IMR-90 (cell line): ENCODE results near the gene TMEM184C. TPM values are rescaled to one million over a fixed set of nuclear protein-coding genes. Genes with fewer than 3 reads are reported as not detected.

Experiments used
- ATAC-seq: fragments of 200-7000 bp; cut with Tn5 transposase; 2 replicates; pipeline ENCODE4 v1.9.1; 2020; ENCODE audit warnings: low read depth, mild to moderate bottlenecking, moderate library complexity
- BruUV-seq: library from RNA; stranded (reverse); fragments of 400-500 nt; replicated peaks from 2 replicates; lab custom pipeline; 2021; lab: Mats Ljungman, UMichigan
- CTCF ChIA-PET: fragments of 300-600 bp; formaldehyde crosslinking; extraction: SDS; loops from one replicate; lab custom pipeline; 2021; ENCODE audit warnings: antibody characterized with exemption; lab: Yijun Ruan, JAX
- POLR2A ChIA-PET: fragments of 300-600 bp; sonication (Branson Sonifier 250); formaldehyde crosslinking; loops from one replicate; lab custom pipeline; 2022; ENCODE audit warnings: antibody characterized with exemption; ENCODE audit not compliant: unreplicated experiment; lab: Charles Lee
- DNase-seq: peaks from one replicate; pipeline ENCODE4 v3.0.0; 2013
- H2AFZ ChIP-seq: replicated peaks from 2 replicates; pipeline ENCODE3; 2013; ENCODE audit warnings: low read length, mild to moderate bottlenecking; ENCODE audit not compliant: poor library complexity
- H2AK5ac ChIP-seq: 2 replicates; pipeline ENCODE4 v1.6.1; 2013; ENCODE audit warnings: low read depth, low read length, inconsistent platforms
- H2AK9ac ChIP-seq: replicated peaks from 2 replicates; pipeline ENCODE3; 2013; ENCODE audit warnings: mild to moderate bottlenecking, low read depth, low read length, moderate library complexity; ENCODE audit not compliant: poor library complexity
- H2BK120ac ChIP-seq: 2 replicates; pipeline ENCODE4 v1.6.1; 2013; ENCODE audit warnings: low read depth, low read length, inconsistent platforms
- H2BK15ac ChIP-seq: 3 replicates; pipeline ENCODE4 v1.6.1; 2013; ENCODE audit warnings: low read depth, low read length, inconsistent platforms
- H2BK20ac ChIP-seq: 2 replicates; pipeline ENCODE4 v1.6.1; 2013; ENCODE audit warnings: low read depth, mild to moderate bottlenecking, inconsistent platforms, low read length, moderate library complexity
- H2BK5ac ChIP-seq: 2 replicates; pipeline ENCODE4 v1.6.1; 2013; ENCODE audit warnings: mild to moderate bottlenecking, low read depth, low read length, inconsistent platforms; ENCODE audit not compliant: poor library complexity, severe bottlenecking
- H3K14ac ChIP-seq: replicated peaks from 2 replicates; pipeline ENCODE4 v1.6.1; 2013; ENCODE audit warnings: low read depth, low read length, inconsistent platforms
- H3K18ac ChIP-seq: 2 replicates; pipeline ENCODE4 v1.6.1; 2013; ENCODE audit warnings: low read depth, low read length, control low read depth
- H3K23ac ChIP-seq: 2 replicates; pipeline ENCODE4 v1.6.1; 2013; ENCODE audit warnings: low read depth, low read length, inconsistent platforms
- H3K27ac ChIP-seq: 2 replicates; pipeline ENCODE4 v1.5.1; 2013; ENCODE audit warnings: mild to moderate bottlenecking, control low read depth, low read length; ENCODE audit not compliant: insufficient read depth
- H3K27me3 ChIP-seq: 2 replicates; pipeline ENCODE4 v1.6.1; 2013; ENCODE audit warnings: low read length; ENCODE audit not compliant: control insufficient read depth, insufficient read depth
- H3K36me3 ChIP-seq: 2 replicates; pipeline ENCODE4 v1.6.1; 2013; ENCODE audit warnings: low read length, mixed read lengths; ENCODE audit not compliant: control insufficient read depth, insufficient read depth
- H3K4ac ChIP-seq: 2 replicates; pipeline ENCODE4 v1.6.1; 2013; ENCODE audit warnings: low read depth, low read length, inconsistent platforms
- H3K4me1 ChIP-seq: 2 replicates; pipeline ENCODE4 v1.6.1; 2013; ENCODE audit warnings: low read length, mixed read lengths; ENCODE audit not compliant: control insufficient read depth, insufficient read depth
- H3K4me2 ChIP-seq: 2 replicates; pipeline ENCODE4 v1.6.1; 2013; ENCODE audit warnings: low read depth, mild to moderate bottlenecking, control low read depth, low read length, moderate library complexity
- H3K4me3 ChIP-seq: 2 replicates; pipeline ENCODE4 v1.5.1; 2013; ENCODE audit warnings: low read depth, mild to moderate bottlenecking, control low read depth, low read length, moderate library complexity; ENCODE audit not compliant: insufficient read depth
- H3K56ac ChIP-seq: 2 replicates; pipeline ENCODE4 v1.6.1; 2013; ENCODE audit warnings: low read length, inconsistent platforms; ENCODE audit not compliant: insufficient read depth; ENCODE audit errors: extremely low read depth
- H3K79me1 ChIP-seq, 2 experiments: 2 replicates each; pipeline ENCODE4 v1.6.1; 2013; ENCODE audit warnings: low read length in 2 of 2, inconsistent platforms in 1 of 2, low read depth in 1 of 2
- H3K9ac ChIP-seq: 2 replicates; pipeline ENCODE4 v1.6.1; 2013; ENCODE audit warnings: low read depth, low read length, control low read depth
- H3K9me1 ChIP-seq: 2 replicates; pipeline ENCODE4 v1.6.1; 2013; ENCODE audit warnings: low read length, inconsistent platforms; ENCODE audit not compliant: insufficient read depth
- H3K9me3 ChIP-seq: 2 replicates; pipeline ENCODE4 v1.6.1; 2013; ENCODE audit warnings: low read length; ENCODE audit not compliant: control insufficient read depth, insufficient read depth
- H4K20me1 ChIP-seq: 2 replicates; pipeline ENCODE4 v1.6.1; 2013; ENCODE audit warnings: low read length, inconsistent platforms; ENCODE audit not compliant: insufficient read depth
- H4K5ac ChIP-seq: 2 replicates; pipeline ENCODE4 v1.6.1; 2013; ENCODE audit warnings: mild to moderate bottlenecking, low read depth, low read length, control low read depth
- H4K8ac ChIP-seq, 2 experiments: 2 replicates each; pipeline ENCODE4 v1.6.1; 2013; ENCODE audit warnings: low read depth in 2 of 2, low read length in 2 of 2, control low read depth in 1 of 2, inconsistent platforms in 1 of 2
- H4K91ac ChIP-seq: 2 replicates; pipeline ENCODE4 v1.6.1; 2013; ENCODE audit warnings: low read depth, low read length, inconsistent platforms; ENCODE audit not compliant: insufficient read depth
- FOS ChIP-seq: fragments of 150-350 bp; IDR thresholded peaks from 2 replicates; pipeline ENCODE4 v1.6.1; 2016; ENCODE audit warnings: low read depth, low read length
- MAFK ChIP-seq: IDR thresholded peaks from 2 replicates; pipeline ENCODE4 v1.6.1; 2012; ENCODE audit warnings: low read depth, low read length, improper control_type of control experiment
- WGBS, 2 experiments: methylation state at CpG; one replicate each; pipeline versions ENCODE4 v1.1.5 to v1.1.7; 2013; ENCODE audit warnings: missing lambda C conversion rate in 2 of 2; ENCODE audit not compliant: insufficient read length in 1 of 2; ENCODE audit errors: extremely low coverage in 2 of 2; 5-methylcytosine and 5-hydroxymethylcytosine counted together
- dilution Hi-C: fragments of 300-500 bp; cut with HindIII; formaldehyde crosslinking; loops from one replicate; pipeline ENCODE4 v1.14.3; 2018; ENCODE audit warnings: low sequenced_read_pairs; ENCODE audit not compliant: unreplicated experiment
- in situ Hi-C: fragments of 300-500 bp; cut with MboI; formaldehyde crosslinking; loops from 3 replicates; pipeline ENCODE4 v1.14.3; 2019; ENCODE audit warnings: low sequenced_read_pairs, inconsistent platforms, mixed read lengths
- intact Hi-C: fragments of 100-400 bp; cut with micrococcal nuclease; formaldehyde crosslinking; loops from 2 replicates; pipeline ENCODE4 v1.10.0; 2022
- polyA plus RNA-seq, 3 experiments: library from polyadenylated mRNA; depleted of rRNA; stranded (reverse); fragments of >200 nt; gene quantifications; 2 replicates each; pipeline ENCODE4 v1.2.3, GENCODE V29; 2012; ENCODE audit warnings: low replicate concordance in 1 of 3
- total RNA-seq: library from RNA; depleted of rRNA; stranded (reverse); fragments of >200 nt; gene quantifications from 2 replicates; pipeline ENCODE4 v1.2.3, GENCODE V29; 2012
- TF ChIP-seq, protein P1 (sequence below): conservative IDR thresholded peaks from 2 replicates; pipeline ENCODE4 v1.5.1; 2012; ENCODE audit warnings: mild to moderate bottlenecking, low read depth, low read length, improper control_type of control experiment
- TF ChIP-seq, protein P2 (sequence below): fragments of 150-350 bp; IDR thresholded peaks from 2 replicates; pipeline ENCODE4 v1.6.1; 2017; ENCODE audit warnings: mild to moderate bottlenecking, antibody characterized with exemption, low read length, low read depth

The TMEM184C gene
- total and polyA plus RNA-seq, 2 of the 4 experiments (the other 2 are of a cell fraction), result 17.4 to 67.6 TPM

DNA sequence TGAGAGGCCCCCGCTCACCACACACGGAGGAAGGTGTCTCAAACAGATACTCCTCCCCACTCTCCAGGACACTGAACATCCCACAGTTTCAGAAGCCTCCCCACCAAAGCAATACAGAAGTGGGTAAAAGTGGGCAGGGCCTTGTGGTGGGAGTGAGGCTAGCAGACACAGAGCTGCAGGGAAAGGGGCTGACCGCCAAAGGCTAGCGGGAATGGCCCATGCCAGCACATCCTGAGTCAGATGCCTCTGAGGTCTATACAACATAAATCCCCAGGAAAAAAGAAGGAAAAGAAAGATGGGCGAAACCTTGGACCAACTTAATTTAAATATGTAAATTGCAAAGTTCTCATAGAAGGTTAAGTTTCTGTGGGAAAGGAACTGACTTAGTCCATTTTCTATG, 92.8 kb downstream of the TMEM184C start:
- no peaks in the 10 kb centered on the region for H3K9me3 ChIP-seq
- in situ Hi-C loops, result loop anchor here (5.0 kb wide), 1 partner anchor 157 kb away; no protein-coding TSS in a partner anchor
- BruUV-seq, result no TSS peak
- H3K4me1 ChIP-seq, result peaks cover 3% of the 10 kb centered on the region; the same call in 1 of the 2 replicates
- H4K5ac ChIP-seq, result peak overlapping the region; percentile 45; the same call in 1 of the 2 replicates
- peak overlapping the region; percentile 76 for H2BK20ac ChIP-seq
- no peaks in the 10 kb centered on the region for H3K79me1 ChIP-seq
- H3K18ac ChIP-seq, result no peak overlapping the region
- no peaks in the 10 kb centered on the region for H3K9me1 ChIP-seq
- no peaks in the 10 kb centered on the region for H3K36me3 ChIP-seq
- H4K8ac ChIP-seq, result 0 out of 4 replicates have a peak overlapping the region, but pooled peaks of 1 of the 2 experiments have one; percentile 43
- H3K4me3 ChIP-seq, result no peak overlapping the region
- H2AK9ac ChIP-seq, result no peak overlapping the region
- ATAC-seq, result no peak
- H2AK5ac ChIP-seq, result peak overlapping the region; percentile 43; the same call in 1 of the 2 replicates
- H2BK5ac ChIP-seq, result no peak overlapping the region
- TF ChIP-seq, protein P1, sequence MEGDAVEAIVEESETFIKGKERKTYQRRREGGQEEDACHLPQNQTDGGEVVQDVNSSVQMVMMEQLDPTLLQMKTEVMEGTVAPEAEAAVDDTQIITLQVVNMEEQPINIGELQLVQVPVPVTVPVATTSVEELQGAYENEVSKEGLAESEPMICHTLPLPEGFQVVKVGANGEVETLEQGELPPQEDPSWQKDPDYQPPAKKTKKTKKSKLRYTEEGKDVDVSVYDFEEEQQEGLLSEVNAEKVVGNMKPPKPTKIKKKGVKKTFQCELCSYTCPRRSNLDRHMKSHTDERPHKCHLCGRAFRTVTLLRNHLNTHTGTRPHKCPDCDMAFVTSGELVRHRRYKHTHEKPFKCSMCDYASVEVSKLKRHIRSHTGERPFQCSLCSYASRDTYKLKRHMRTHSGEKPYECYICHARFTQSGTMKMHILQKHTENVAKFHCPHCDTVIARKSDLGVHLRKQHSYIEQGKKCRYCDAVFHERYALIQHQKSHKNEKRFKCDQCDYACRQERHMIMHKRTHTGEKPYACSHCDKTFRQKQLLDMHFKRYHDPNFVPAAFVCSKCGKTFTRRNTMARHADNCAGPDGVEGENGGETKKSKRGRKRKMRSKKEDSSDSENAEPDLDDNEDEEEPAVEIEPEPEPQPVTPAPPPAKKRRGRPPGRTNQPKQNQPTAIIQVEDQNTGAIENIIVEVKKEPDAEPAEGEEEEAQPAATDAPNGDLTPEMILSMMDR, result no peak
- TF ChIP-seq, protein P2, sequence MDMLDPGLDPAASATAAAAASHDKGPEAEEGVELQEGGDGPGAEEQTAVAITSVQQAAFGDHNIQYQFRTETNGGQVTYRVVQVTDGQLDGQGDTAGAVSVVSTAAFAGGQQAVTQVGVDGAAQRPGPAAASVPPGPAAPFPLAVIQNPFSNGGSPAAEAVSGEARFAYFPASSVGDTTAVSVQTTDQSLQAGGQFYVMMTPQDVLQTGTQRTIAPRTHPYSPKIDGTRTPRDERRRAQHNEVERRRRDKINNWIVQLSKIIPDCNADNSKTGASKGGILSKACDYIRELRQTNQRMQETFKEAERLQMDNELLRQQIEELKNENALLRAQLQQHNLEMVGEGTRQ, result no peak
- TF ChIP-seq MAFK, result no peak
- TF ChIP-seq FOS, result no peak
- no peak overlapping the region for H3K4me2 ChIP-seq
- H2BK15ac ChIP-seq, result 0 out of 3 replicates have a peak overlapping the region, but pooled peaks have one; percentile 34
- intact Hi-C loops, result no loop called here
- dilution Hi-C loops, result no loop called here
- peak overlapping the region; percentile 69 for H3K4ac ChIP-seq
- H3K23ac ChIP-seq, result no peak overlapping the region
- H3K27ac ChIP-seq, result no peak overlapping the region
- peak; percentile 76 for DNase-seq
- H3K14ac ChIP-seq, result 0 out of 2 replicates have a peak overlapping the region, but pooled peaks have one; percentile 53
- H3K27me3 ChIP-seq, result no peaks in the 10 kb centered on the region
- H2AFZ ChIP-seq, result peak overlapping the region; percentile 68
- no peak overlapping the region; the same call in 1 of the 2 replicates for H2BK120ac ChIP-seq
- ChIA-PET CTCF (interaction anchor here (2.5 kb wide), 1 partner anchor 157 kb away, joined by 14 read pairs; no protein-coding TSS in a partner anchor), POLR2A (interaction anchor here (0.6 to 0.7 kb wide), 2 partner anchors 25 to 168 kb away, joined by 3 to 4 read pairs; no protein-coding TSS in a partner anchor)
- no peak overlapping the region for H3K56ac ChIP-seq
- no peaks in the 10 kb centered on the region for H4K20me1 ChIP-seq
- no CpG with 5 or more reads among the region's 5 CpGs for WGBS, 2 experiments
- H3K9ac ChIP-seq, result no peak overlapping the region
- no peak overlapping the region for H4K91ac ChIP-seq
